HS-27A (cell line): ENCODE results near the gene FBXW4.

Experiments
- DNase-seq: peaks from one replicate; pipeline ENCODE4 v3.0.0-alpha.2; 2012; ENCODE audit warnings: low read depth, missing footprints

FBXW4 gene

GRCh38 chr10:101694674-101695403 is at the start of gene FBXW4:
FBXW4 (minus strand) TSS chr10:101695170; CDS start chr10:101695105, 65 bp downstream.
- DNase-seq: no peak

- DNase-seq: no peak
These were observed 49.3 kb upstream of the FBXW4 start for GRCh38 chr10:101744267-101744666.

- no peak for DNase-seq
These were observed 47.0 kb upstream of the FBXW4 start for GRCh38 chr10:101741938-101742337.

GRCh38 chr10:101736666-101737065 is 41.7 kb upstream of the FBXW4 start:
- DNase-seq: no peak

DNA sequence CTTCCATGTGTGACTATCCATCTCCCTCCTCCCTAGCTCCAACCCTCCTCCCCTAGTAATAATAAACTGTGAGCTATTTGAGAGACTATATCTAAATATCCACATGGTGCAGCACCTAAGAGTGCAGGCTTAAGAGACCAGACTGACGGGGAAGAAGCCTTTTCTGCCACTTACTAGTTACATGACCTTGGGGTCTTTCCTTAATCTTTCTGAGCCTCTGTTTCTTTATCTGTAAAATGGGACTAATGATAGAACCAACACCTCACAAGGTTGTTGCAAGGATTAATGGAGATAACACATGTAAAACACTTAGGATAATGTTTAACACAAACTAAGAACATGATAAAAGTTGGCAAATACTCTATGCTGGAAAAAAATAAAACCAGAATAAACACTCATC is 37.1 kb upstream of the FBXW4 start:
- no peak for DNase-seq

DNA sequence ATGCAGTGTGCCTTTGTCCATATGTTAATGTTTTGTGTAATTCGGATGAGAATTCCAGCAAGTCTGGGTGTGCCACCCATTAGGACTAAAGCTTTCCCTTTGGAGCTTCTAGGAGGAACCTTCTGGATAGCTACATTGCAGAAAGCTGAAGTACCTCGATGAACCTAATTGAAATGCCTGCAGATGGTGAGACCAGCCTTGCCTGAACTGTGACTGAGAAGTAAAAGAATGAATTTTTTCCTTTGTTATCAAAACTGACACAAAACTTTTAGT is 31.1 kb upstream of the FBXW4 start:
- DNase-seq: no peak

DNA sequence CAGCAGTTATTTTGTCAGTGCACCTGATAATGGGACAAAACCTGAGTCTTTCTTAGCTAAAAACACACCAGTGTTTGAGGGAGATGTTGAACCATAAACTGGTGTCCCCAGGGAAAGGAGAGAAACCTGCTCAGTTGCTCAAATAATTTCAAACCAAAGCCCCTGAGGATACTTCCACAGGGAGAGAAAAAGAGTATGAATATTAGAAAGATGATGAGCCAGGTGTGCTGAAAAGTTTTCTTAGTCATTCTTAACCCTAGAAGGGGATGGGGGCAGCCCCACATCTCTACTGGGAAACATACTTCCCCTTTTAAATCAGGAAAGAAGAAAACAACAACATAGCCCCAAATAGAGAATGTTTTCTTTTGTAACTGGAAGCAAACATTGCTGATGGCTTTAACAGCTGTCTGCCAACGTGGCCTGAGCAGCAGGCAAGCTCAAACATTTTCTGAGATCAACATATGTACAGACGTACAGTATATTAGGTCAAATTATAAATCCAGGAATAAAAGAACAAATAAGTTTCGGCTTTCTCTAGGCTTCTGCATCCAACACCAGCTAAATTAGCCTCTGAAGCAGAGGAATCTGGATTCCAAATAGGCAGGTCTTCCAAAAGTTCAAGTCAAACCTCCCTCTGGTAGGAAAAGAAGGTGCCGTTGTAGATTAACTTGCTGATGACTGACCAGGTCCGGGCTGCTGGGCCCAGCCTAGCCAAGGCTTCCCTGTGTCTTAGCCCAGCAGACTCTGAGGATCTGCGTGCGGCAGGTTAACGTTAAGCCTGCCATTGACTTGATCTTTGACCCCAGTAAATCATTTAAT is 30.5 kb upstream of the FBXW4 start:
- no peak for DNase-seq

GRCh38 chr10:101724446-101724845 is 29.5 kb upstream of the FBXW4 start:
- no peak for DNase-seq

- no peak for DNase-seq
These were observed 28.2 kb upstream of the FBXW4 start for GRCh38 chr10:101723176-101723575.

DNA sequence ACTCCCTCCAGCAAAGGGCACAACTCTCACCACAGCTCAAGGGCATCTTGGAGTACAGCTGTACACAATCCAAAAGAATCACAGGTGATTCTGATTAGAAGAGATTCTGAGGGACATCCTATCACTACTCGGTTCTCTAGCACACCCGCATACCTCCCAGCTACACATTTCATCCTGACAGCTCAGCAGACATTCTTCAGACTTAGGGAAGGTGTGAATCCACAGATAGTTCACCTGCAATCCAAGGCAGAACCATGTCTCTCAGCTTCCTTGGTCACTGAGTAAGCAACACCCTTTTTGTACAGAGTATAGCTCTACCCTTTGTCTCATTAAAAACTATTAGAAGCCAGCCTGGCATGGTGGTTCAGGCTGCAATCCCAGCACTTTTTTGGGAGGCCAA is 26.8 kb upstream of the FBXW4 start:
- DNase-seq: no peak

DNA sequence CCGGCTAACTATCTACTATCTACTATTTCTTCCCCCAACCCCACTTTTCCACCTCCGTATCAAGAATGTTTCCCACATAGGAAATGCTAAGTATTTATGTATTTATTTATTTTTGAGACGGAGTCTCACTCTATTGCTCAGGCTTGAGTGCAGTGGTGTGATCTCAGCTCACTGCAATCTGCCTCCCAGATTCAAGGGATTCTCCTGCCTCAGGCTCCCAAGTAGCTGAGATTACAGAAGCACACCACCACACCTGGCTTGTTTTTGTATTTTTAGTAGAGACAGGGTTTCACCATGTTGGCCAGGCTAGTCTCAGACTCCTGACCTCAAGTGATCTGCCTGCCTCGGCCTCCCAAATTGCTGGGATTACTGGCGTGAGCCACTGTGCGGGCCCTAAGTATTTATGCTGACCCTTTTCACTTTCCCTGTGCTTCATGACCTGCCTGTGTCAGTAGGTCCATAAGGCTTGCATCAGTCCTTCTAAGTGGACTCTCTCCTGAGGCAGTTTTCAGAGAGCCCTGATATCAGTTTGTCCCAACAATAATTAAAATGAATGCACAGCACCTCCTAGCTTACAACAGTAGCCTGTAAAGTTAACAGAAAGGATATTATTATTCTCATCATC is 25.7 kb upstream of the FBXW4 start:
- no peak for DNase-seq

GRCh38 chr10:101718690-101719275 is 23.8 kb upstream of the FBXW4 start:
- no peak for DNase-seq

GRCh38 chr10:101716891-101717659 is 22.1 kb upstream of the FBXW4 start:
- no peak for DNase-seq

DNA sequence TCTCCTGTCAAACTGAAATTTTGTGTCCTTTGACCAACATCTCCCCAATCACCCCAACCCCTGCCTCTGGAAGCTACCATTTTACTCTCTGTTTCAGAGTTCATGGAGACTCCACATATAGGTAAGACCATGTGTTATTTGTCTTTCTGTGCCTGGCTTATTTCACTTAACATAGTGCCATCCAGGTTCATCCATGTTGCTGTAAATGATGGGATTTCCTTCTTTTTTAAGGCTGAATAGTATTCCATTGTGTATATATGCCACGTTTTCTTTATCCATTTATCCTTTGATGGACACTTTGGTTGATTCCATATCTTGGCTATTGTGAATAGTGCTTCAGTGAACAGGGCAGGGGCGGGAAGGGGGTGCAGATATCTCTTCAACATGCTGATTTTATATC is 18.0 kb upstream of the FBXW4 start:
- DNase-seq: no peak

DNA sequence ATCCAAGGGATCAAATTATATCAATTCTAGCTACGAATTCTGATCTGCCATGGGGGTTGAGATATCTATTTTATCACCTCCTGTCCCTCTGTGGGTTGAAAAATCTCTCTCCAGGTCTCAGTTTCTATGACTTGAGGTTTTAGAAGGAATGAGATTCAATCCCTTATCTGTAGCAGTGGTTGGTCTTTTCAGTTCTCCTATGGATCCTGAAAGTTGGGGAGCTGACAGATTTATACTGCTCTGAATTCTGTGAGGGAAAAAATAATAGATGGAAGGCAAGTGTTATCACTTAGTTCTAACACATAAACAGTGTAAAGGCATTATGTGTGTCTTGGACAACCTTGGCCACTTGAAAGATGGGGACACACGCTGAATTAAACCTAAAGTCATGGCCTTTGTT is 15.8 kb upstream of the FBXW4 start:
- no peak for DNase-seq

DNA sequence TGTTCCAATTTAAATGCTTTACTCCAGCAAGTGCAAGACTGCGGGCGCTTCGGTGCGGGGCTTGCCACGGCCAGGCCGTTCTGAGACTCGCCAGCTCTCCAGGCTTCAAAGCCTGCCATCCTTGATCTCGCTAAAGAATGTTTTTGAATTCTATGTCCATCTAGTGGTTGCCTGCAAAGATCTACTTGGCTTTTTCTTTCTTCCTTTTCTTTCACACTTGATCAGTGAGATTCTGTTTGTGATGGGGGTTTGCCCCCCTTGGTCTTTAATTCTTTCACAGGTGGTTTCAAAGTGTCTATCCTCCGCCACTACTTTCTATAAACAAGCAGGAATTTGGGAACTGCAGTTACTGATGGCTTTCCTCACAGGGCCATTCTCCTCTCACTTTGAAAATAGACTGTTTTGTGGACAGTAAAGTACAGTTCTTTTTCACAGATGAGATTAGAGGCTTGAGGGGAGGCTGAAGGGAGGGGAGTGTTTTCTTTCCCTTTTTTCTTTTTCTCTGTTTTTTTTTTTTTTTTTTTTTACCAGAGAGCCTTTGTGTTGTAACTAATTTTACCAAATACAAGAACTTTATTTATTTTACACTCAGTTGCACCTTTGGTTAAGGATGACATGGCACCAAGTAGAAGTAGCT is 15.2 kb upstream of the FBXW4 start:
- no peak for DNase-seq

GRCh38 chr10:101709359-101710058 is 14.5 kb upstream of the FBXW4 start:
- no peak for DNase-seq

GRCh38 chr10:101708870-101709269 is 13.9 kb upstream of the FBXW4 start:
- DNase-seq: no peak

DNA sequence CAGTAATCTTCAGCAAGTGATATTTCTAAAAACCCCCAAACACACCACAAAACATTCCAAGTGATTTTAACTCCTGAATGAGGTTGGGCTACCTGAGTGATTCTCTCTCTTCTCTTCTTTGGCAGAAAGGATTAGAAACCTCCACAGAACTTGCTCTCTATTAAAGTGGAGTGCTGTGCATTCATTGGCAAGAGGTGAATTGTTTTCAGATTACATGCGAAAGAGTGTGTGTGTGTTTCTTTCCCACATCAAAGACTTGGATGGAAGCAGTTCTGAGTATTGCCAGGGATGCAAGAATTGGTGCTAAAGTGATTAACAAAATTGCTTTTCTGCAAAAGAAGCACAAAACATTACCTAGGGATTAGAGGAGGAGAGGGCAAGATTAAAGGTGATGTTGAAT is 13.1 kb upstream of the FBXW4 start:
- no peak for DNase-seq

- DNase-seq: no peak
These were observed 9.4 kb upstream of the FBXW4 start for GRCh38 chr10:101704331-101704730.

DNA sequence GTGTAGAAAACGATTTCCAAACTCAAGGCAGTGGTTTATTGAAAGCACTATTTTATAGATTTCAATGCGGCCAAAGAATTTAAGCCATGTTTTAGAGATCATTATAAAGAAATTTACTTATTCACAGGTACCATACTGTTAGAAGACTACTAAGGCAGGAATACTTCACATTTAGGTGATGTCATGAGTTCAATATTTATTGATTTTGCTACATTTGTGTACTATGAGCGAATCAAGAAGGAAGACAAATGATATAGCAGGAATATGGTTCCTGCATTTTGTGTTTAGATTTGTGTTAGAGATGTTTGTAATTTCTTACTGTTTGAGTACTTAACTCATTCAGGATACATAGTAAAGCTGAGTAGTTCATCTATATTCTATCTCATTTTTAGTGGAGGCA is 1.7 kb upstream of the FBXW4 start:
- no peak for DNase-seq
